Fibroblast of the aortic adventitia (primary cell): ENCODE data around the gene YKT6. TPM values are rescaled to one million over a fixed set of nuclear protein-coding genes. Genes with fewer than 3 reads are reported as not detected.
A peak's percentile ranks its signal among the peaks of the same experiment; 100 is the strongest.

ENCODE experiments used
- DNase-seq: peaks from one replicate; pipeline ENCODE4 v3.0.0-alpha.2; 2010; ENCODE audit warnings: low read depth
- H3K4me3 ChIP-seq: 2 replicates; pipeline ENCODE4 v1.5.1; 2011; ENCODE audit warnings: low read depth, mild to moderate bottlenecking, control low read depth, low read length, moderate library complexity
- total RNA-seq: library from RNA; depleted of rRNA; stranded (reverse); fragments of >200 nt; gene quantifications from 2 replicates; pipeline ENCODE4 v1.2.3, GENCODE V29; 2012; ENCODE audit warnings: low replicate concordance
- TF ChIP-seq, protein P1 (sequence below): IDR thresholded peaks from 2 replicates; pipeline ENCODE4 v1.5.1; 2011; ENCODE audit warnings: mild to moderate bottlenecking, low read length, control low read depth, inconsistent platforms; ENCODE audit not compliant: insufficient read depth

YKT6 gene
- total RNA-seq, 1 donor = 99.4 TPM

DNA sequence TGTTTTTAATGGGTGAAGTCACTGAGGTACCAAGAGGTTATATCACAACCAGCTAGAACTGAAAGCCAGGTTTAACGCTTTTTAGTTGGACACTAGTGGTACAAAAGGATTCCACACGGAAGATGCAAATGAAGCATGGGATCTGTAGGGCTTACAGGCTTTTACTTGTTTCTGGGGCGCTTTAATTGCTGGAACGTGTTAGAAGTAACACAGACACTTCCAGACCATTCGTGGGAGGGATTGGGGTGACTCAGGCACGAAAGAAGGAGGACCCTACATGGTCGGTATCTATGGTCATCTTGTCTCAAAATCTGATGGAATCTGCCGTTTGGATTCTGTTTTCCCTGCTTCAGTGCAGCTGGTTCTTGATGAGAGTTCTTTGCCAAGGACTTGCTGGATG lies 1.0 kb downstream of the YKT6 start:
- peak overlapping the region; percentile 99 for H3K4me3 ChIP-seq
- TF ChIP-seq, protein P1, sequence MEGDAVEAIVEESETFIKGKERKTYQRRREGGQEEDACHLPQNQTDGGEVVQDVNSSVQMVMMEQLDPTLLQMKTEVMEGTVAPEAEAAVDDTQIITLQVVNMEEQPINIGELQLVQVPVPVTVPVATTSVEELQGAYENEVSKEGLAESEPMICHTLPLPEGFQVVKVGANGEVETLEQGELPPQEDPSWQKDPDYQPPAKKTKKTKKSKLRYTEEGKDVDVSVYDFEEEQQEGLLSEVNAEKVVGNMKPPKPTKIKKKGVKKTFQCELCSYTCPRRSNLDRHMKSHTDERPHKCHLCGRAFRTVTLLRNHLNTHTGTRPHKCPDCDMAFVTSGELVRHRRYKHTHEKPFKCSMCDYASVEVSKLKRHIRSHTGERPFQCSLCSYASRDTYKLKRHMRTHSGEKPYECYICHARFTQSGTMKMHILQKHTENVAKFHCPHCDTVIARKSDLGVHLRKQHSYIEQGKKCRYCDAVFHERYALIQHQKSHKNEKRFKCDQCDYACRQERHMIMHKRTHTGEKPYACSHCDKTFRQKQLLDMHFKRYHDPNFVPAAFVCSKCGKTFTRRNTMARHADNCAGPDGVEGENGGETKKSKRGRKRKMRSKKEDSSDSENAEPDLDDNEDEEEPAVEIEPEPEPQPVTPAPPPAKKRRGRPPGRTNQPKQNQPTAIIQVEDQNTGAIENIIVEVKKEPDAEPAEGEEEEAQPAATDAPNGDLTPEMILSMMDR = no peak
- peak; percentile 8 for DNase-seq

DNA sequence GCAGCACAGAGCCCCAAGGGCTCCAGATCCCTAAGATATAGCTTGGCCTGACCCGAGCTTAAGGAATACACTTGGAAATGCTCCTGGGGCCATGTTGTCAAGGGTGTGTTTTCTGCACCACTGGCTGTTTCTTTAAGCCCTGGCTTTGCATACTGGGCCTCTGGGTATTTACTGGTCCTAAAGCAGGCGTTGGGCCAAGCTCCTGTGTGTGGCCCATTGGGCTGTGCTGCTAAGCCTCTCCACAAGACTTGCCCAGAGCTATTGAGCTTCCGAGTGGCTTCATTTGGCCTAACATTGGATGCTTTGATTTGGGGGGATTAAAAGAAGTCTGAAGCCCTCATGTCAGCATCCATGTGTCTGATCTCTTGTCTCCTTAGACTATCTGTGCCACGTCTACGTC lies 5.2 kb downstream of the YKT6 start:
- TF ChIP-seq, protein P1 = no peak
- no peak for DNase-seq

DNA sequence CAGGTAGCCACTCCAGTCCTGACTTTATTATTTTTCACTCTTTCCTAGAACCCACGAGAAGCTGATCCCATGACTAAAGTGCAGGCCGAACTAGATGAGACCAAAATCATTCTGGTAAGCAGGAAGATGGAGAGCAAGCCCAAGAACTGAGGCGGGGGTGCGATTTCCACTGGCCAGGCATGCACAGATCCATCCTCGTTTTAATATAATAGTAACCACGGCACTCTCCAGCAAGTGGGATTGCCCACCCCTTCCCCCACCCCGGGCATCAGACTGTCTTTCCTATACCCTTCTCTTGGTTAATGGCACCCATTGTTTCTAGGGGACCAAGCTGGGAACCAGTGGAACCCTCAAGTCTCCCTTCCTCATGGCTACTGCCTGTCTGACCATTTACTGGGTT lies 7.3 kb downstream of the YKT6 start:
- TF ChIP-seq, protein P1 = no peak
- no peak for DNase-seq
- H3K4me3 ChIP-seq = no peak overlapping the region

More for the DNA sequence above, 5.2 kb downstream of the YKT6 start:
- H3K4me3 ChIP-seq = no peak overlapping the region

DNA sequence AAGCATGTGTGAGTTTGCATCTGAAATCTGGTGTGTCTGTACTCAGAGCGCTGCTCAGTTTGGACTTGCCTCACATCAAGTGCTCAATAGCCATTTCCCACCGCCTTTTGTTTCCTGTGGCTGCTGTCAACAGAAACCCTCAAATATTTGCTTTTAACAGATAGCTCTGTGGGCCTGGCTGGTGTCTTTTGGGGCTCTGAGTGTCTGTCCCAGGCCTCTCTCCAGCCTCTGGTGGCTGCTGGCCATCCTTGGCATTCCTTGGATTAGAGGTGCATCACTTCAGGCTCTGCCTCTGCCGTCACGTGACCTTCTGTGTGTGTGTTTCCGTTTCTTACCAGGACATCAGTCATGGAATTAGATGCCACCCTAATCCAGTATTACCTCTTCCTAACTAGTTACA lies 9.3 kb downstream of the YKT6 start:
- H3K4me3 ChIP-seq = no peak overlapping the region
- no peak for DNase-seq

DNA sequence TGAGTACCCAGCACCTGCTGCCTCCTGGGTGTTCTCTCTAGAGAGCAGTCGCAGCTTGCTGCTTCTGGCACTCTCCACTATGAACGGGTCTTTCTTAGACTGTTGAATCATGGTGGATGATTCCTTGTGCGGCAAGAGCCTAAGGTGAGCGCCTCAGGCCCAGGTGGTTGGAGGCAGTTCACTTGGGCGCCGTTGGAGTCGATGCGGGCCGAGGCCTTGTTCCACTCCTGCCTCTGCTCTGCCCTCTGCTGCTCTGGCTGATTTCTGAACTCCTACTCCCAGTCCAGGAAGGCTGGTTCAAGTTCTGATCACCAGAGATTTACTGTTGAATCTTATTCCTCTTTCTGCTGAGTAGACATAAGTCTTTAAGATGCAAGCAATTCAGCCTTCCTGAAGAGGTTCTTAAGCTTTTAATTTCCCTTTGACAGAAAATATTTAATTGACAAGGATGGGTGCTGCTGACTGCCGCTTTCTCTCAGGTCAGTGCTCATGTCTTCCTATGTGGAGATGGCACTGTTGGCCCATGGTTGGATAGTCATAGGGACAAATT lies 10.4 kb downstream of the YKT6 start:
- TF ChIP-seq, protein P1 = no peak
- H3K4me3 ChIP-seq = no peak overlapping the region
- no peak for DNase-seq

More for the DNA sequence above, 9.3 kb downstream of the YKT6 start:
- TF ChIP-seq, protein P1 = no peak

DNA sequence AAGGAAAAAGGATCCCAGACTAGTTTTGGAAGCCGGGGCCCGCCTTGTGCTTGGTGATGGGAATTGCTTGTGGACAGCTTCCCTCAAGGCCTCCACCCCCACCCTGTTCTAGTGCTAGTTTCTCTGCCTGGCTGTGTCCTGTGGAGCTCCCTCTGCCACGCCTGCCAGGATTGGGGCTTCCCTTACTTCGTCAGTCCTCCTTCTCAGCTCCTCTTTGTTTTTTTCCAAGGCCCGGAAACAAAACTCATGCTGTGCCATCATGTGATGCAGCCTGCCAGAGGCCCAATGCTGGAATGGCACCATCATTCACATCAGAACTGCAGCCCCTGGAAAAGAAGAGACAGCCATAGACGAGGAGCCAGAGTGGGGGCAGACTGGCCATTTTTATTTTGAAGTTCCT lies 11.2 kb downstream of the YKT6 start:
- no peak for DNase-seq
- TF ChIP-seq, protein P1 = no peak
- H3K4me3 ChIP-seq = no peak overlapping the region

DNA sequence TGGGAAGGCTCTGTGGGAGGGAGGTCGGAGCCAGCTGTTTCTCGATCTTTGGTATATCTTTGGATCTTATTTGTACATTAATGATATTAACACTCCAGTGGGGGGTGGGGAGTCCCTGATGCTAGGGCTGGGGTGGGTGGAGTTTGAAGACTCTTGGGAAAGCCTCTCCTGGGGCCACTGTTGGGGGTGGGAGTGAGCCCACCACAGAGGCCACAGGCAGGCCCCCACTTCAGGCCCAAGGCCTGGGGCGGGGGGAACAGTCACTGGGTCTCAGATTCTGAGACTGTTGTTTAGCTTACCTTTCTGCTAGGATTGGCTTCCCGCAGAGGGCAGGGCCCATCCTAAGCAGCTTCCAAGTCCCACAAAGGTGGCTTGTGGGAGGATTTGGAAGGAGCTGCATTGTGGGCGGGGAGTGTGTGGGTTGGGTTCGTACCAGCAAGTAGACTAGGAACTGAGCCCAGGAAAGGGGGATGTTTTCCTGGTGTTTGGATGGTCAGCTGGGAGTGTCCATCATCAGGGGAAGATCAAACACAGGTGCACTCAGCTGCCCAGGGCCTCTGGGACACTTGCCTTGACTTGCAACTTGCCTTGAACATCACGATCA lies 11.9 kb downstream of the YKT6 start:
- no peak for DNase-seq
- TF ChIP-seq, protein P1 = no peak
- H3K4me3 ChIP-seq = no peak overlapping the region
